HG03066 (cell line): ENCODE measurements around the gene EPB41L4B.
"Not testable (repeated sequence)": the region's sequence is repeated elsewhere in the genome, so short reads cannot be mapped to it uniquely, and the experiment has no call there.

Source experiments
- ATAC-seq: cut with Tn5 transposase; IDR thresholded peaks from one replicate; pipeline ENCODE4 v1.9.1; 2021; ENCODE audit warnings: low read depth; ENCODE audit not compliant: unreplicated experiment

The EPB41L4B gene

GRCh38 chr9:109133533-109133932, 187.3 kb downstream of the EPB41L4B start:
- ATAC-seq = no peak

GRCh38 chr9:109132567-109133021, 188.3 kb downstream of the EPB41L4B start:
- ATAC-seq = no peak

DNA sequence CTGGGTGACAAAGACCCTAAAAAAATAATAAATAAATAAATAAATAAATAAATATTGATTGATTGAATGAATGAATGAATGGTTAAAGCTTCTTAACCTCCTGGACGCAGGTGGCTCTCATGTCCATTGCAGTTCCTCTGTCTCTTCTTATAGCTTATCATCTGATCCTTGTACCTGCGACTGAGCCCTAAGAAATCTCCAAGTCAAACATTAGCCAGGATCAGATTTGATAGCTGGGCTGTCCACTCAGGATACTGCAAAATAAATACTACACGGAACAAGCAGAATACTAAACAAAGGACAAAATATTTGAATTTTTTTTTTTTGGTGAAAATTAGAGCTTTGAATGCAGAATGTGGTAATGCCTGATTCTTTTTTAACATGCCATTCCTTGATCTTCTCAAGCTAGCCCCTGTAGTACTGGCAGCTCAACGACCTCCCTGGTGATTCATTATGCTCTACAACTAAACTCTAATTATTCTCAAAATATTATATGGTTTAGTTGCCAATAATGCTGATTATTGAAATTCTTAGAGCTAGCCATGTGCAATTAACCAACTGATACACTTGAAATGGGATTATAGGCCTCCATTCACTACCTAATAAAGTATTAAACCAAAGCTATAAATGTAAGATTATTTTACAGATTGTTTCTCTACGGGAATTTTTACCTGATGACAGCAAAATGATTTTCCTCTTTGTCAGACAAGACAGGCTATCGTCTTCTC, 191.2 kb downstream of the EPB41L4B start:
- no peak for ATAC-seq

DNA sequence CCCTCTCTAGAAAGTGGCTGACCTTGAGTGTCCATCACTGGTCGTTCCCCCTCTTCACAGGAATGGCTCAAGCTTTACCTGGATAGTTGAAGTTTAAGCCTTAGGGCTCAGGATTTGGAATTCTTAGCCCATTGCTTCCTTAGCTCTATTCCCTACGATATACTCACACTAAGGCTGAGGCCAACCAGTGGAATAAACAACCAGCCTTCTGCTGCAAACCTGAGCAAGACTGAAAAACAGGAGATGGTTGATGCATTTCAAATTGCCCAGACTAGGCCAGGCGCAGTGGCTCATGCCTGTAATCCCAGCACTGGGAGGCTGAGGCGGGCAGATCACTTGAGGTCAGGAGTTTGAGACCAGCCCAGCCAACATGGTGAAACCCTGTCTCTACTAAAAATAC, 194.2 kb downstream of the EPB41L4B start:
- not testable (repeated sequence) for ATAC-seq

DNA sequence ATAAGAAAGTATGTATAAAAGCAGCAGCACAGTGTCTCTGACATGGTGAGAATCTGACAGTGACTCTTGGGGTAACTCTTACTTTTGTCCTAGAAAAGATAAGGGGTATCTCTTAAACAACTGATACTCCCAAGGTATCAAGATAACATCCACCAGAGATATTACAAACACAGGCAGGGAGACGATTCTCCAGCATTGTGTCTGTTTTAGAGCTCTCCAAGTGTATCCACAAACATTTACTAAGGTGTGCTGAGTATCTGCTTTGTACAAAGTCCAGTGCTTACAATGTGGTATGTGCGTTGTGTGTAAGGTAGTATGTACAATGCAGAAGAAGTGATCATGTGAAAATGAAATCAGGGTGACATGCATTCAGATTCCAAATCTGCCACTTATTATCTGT, 196.7 kb downstream of the EPB41L4B start:
- ATAC-seq = no peak

GRCh38 chr9:109122726-109123621, 197.9 kb downstream of the EPB41L4B start:
- peak; percentile 24 for ATAC-seq
